GM21526 (cell line): ENCODE measurements around the gene TWF2.
"Not testable (repeated sequence)": the region's sequence is repeated elsewhere in the genome, so short reads cannot be mapped to it uniquely, and the experiment has no call there.

Experiments used
- ATAC-seq: cut with Tn5 transposase; IDR thresholded peaks from one replicate; pipeline ENCODE4 v1.9.1; 2021; ENCODE audit warnings: moderate library complexity; ENCODE audit not compliant: unreplicated experiment, low FRiP score

TWF2 gene

GRCh38 chr3:52238761-52239701 lies at the start of gene TWF2:
Gene TWF2 (minus strand): TSS chr3:52239158. CDS start chr3:52239016, 142 bp downstream.
- peak; percentile 55 for ATAC-seq

- no peak for ATAC-seq
Measured at GRCh38 chr3:52288674-52289073, 49.7 kb upstream of the TWF2 start.

DNA sequence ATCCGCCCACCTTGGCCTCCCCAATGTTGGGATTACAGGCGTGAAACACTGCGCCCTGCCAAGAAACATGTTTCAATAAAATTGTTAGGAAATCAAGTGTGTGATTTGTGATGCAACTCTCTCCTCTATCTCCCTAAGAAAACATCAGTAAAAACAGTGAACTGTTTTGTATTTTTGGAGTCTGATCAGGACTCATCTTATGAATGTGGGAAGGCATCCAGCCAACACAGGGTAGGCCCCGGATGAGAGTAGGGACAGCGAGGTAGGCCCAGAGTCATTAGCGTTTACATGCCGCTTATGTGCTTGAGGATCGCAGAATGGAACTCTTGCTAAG lies 47.8 kb upstream of the TWF2 start:
- ATAC-seq: no peak

DNA sequence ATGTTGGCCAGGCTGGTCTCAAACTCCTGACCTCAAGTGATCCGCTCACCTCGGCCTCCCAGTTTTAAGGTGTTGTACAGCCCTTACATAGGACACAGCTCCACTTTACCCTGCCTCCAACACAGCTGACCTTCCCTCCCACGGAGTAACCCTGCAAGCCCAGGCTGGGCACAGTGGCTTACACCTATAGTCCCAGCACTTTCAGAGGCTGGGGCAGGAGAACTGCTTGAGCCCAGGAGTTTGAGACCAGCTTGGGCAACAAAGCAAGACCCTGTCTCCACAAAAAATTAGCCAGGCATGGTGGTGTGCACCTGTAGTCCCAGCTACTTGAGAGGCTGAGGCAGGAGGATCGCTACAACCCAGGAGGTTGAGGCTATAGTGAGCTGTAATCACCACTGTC lies 45.1 kb upstream of the TWF2 start:
- not testable (repeated sequence) for ATAC-seq

GRCh38 chr3:52283306-52283705 lies 44.3 kb upstream of the TWF2 start:
- ATAC-seq: no peak

DNA sequence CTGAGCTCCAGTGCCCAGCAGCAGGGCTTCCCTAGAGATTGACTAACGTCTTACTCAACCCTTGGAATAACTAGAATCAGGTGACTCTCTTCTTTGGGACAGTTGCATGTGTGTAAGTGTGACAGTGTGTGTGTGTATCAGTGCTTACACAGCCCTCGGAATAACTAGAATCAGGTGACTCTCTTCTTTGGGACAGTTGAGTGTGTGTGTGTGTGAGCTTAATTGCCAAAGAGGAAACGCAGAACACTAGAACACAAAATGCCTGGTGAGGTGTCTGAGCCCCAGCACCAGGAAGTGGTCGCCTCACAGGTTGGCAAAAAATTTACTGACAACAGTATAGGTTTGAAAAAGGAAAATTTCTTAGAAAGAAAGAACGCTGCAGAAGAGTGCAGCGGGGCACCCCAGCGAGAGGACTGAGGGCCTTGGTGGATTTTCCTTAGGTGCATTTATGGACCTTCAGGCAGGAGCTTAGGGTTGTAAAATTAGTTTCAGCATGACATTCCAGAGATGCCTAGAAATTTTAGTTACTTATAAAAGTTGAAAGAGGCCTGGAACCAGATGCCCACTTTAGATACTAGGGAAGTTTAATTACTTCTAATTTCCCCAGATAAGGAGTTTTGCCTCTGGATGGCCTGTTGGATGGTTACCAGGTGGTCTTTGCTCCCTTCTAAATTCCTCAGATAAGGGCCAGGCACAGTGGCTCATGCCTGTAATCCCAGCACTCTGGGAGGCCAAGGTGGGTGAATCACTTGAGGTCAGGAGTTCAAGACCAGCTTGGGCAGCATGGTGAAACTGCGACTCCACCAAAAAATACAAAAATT lies 43.2 kb upstream of the TWF2 start:
- no peak for ATAC-seq

DNA sequence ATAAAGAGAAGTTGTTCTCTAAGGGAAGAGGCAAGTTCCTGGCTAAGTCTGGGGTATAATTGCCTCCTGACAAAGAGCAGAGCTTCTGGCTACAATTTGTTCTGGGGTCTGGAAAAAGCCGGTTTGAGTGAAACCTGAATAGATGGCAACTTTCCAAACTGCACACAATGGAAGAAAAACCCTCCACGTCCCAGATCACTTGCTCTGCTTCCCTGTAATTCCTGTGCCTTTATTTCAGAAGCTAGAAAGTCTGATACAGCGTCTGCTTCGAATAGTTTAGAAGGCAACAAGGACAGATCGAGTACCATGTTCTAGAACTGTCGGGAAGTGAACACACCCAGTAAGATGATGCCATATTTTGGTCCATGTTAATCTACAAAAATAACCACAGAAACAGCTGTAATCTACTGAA lies 41.1 kb upstream of the TWF2 start:
- ATAC-seq: no peak

DNA sequence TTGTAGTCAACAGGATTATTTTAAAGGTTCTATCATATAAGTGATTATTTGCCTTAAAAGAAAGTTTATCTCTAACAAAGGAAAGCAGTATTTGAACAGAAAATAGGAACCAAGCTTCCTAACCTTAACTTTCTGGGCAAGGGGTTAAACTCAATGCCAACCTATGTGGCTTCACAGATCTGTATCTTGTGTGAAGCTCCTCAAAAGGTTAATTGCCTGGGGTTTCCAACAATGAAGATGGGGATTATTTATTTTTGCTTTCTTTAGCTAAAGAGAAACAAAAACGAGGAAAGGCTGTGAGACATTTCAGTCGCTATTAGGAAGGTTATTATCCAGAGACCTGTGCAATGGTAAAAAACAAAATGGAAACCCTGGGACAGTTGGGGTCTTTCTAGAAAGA lies 40.6 kb upstream of the TWF2 start:
- no peak for ATAC-seq

DNA sequence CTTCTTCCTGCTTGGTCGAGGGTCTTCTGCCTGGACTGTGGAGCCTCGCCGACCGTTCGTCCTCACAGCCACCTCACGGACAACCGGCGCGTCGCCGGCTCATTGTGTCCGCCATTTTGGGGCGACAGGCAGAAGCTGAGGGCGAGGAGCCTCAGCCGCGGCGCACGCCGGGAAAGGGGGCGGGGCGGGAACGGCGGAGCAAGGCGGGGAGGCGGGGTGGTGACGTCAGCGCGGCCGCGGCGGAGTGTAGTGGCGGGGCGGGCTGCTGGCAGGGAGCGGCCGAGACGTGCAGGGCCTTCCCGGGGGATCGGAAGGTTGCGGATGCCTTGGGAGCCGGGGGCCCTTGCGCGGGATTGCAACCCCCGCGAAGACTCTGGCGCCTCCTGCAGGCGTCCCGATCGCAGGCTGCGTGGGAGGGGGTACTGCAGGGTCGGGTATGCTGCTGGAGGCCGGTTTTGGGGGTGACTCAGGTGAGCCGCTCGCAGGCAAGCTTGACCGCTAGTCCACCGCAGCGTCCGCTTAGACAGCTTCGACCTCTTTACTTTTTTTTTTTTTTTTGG lies 39.6 kb upstream of the TWF2 start, which contains the start of gene WDR82:
Gene WDR82, minus strand, starts transcription at position 140 of the 560 bp plus-strand sequence. CDS start 288 bp downstream, outside the sequence.
- ATAC-seq: peak; percentile 60

DNA sequence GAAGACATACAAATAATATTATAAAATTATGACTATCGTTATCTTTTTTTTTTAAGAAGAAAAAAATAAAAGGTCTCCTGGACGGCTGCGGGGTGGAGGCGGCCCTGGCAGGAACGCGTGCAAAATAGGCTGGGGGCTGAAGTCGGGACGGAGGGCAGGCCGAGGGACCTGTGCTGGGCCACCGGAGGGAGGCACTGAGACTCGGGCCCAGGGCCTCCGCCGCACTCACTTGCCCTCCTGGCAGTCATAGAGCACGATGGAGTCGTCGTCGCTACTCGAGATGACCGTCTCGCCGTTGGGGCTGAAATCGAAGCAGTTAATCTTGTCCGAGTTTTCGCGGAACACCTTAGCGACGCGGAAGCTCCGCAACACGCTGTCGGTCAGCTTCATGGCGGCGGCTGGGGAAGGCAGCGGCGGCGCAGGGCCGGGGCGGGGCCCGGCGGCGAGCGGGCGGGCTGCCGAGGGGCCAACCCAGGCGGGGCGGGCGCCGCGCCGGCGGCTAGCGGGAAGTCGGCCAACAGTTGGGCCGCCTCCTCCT lies 39.1 kb upstream of the TWF2 start:
- ATAC-seq: peak; percentile 56

DNA sequence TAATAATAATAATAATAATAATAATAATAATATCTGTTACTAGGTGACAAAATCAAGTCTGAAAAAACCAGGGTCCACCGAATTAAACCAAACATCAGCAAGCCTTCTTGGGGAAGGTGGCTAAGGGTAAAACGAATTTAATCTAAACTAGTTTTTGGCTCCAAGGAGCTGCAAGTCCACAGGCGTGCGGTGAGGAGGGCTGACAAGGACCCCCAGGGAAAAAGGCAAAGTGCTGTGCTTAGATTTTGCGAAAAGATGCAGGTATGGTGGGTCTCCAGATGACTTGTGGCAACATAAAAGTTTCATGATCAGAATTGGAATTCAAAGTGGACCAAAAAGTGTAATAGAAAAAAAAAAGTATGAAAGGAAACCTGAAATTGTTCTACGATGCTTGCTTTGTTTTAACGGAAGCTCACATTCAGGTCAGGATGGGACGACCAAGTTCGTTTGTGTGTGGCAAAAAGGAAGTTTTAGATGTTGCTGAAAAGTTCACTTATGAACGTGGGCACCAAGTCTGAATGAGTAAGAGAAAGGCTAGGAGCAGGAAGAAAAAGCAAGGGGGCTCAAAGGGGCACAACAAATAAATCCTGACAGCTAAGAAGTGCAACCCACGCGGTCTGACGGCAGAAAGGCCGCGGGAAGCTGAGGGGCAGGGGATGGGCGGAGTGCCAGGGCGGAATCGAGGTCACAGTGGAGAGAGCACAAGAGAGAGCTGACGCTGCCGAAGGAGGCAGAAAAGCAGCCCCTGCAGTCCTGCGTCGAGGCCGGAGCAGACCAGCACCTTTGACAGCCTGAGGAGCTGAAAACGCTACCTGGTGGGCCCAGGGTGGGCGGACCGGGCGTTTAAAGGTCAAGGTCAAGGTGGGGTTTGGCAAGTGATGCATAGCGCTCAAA lies 38.4 kb upstream of the TWF2 start:
- ATAC-seq: peak; percentile 26

GRCh38 chr3:52274781-52275180 lies 35.8 kb upstream of the TWF2 start:
- not testable (repeated sequence) for ATAC-seq

DNA sequence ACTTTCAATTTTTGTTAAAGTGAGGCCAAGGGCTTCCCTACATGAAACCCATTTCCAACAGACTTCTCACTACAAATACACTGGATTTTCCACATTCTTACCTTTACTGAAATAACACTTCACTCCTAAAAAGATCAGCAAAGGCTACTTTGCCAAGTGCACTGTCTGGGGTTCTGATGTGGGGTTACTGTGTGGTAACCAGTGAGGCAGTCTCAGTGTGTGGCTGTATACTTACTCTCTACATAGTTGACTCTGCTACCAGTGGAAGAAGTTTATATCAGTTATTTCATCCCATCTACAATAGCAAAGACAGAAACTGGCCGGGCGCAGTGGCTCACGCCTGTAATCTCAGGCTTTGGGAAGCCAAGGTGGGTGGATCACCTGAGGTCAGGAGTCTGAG lies 33.9 kb upstream of the TWF2 start:
- no peak for ATAC-seq

DNA sequence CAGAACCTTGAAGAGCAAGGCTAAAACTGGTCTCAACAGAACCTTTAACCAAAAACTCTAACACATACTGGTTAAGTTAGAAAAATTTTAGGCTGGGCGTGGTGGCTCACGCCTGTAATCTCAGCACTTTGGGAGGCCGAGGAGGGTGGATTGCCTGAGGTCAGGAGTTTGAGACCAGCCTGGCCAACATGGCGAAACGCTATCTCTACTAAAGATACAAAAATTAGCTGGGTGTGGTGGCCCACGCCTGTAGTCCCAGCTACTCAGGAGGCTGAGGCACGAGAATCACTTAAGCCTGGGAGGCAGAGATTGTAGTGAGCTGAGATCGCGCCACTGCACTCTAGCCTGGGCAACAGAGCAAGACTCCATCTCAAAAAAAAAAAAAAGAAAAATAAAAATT lies 33.2 kb upstream of the TWF2 start:
- ATAC-seq: not testable (repeated sequence)

DNA sequence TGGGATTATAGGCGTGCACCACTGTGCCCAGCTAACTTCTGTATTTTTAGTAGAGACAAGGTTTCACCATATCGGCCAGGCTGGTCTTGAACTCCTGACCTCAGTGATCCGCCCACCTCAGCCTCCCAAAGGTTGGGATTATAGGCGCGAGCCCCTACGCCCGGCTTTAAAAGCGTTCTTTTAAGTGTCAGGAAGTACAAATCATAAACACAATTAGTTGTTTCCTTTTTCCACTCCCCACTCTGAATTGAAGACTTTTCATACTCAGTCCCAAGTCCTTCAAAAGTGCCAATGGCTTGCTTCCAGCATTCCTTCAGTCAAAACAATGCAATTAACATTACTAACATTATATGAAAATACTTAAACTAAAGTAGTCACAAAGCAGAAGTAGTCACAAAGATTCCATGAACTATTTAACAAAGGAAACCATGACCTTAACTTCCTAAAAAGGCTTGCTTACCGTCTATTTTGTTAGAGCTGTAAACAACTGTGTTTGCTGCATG lies 31.3 kb upstream of the TWF2 start:
- ATAC-seq: no peak

DNA sequence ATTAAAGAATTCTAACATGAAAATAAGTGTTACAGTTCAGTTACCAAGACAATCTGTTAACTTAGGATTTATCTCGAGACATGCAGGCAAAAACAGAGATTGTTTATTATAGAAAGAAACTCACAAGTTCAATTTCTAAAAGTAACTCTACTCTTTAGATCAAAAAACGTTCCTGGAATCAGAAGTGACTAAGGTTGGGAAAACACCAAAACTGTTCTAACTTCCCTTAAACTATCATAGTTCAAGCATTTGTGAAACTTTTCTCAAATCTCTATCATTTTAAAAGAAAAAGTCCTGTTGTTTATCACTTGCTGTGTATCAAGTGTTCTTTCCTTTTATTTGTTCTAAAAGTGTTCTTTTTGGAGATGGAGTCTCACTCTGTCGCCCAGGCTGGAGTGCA lies 30.8 kb upstream of the TWF2 start:
- no peak for ATAC-seq

GRCh38 chr3:52268036-52268435 lies 29.1 kb upstream of the TWF2 start:
- ATAC-seq: no peak

GRCh38 chr3:52265387-52265786 lies 26.4 kb upstream of the TWF2 start:
- ATAC-seq: no peak

DNA sequence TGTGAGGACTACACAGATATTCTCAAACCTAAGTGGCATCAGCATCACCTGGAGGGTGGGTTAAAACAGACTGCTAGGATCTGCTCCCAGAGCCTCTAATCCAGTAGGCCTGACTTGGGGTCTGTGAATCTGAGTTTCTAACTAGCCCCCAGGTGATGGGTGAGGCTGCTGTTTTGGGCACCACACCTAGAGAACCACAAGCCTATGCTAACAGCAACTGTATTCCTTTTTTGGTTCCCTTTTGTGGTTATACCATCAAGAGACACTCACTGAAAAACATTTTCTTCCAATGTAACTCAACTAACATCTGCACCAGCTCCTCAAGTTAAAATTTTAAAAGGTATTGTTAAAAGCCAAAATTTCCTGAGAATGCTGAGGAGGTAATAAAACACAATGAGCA lies 23.5 kb upstream of the TWF2 start:
- no peak for ATAC-seq

DNA sequence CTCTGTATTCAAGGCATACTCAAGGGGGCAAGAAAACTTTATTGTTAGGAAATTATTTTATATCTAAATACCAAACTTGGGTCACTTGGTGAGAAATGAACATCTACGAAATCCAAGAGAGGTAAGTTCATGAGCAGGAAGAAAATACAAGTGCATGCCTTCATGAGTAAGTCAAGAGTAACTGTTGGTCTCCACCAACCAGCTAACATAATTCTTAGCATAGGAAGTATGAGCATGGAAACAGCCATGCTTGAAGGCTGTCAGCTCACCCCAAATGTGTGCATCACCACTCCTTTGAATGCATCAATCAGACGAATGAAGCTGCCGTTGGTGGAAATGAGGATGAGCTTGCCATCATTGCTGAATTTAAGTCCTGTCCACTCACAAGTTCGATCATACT lies 20.5 kb upstream of the TWF2 start:
- no peak for ATAC-seq
